ENCODE results near the gene RELT.

Gene RELT

DNA sequence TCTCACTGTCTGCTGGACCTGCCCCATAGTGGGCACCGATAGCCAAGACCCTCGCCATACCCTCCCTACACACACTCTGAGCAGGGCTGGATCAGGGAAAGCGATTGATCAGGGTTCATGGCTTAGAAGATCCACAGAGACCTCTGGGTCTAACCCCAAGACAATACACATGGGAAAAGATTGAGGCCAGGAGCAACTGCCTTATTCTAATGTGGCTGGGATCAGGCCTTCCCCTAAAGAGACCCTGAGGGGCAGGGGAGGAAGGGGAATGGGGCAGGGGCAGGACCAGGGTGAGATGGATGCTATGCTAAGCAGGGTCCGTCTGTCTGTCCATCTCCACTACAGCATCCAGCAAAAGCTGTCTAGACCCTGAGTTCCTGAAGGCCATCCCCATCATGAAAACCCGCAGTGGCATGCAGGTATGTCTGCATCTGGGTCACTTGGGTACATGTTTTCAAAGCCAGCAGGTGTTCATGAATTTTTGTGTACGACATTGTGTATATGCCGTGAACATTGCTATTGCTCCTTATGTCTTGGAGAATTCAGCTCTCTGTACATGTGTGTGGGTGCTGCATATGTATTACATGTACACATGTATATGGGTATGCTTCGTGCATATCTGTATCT lies 15.3 kb upstream of the RELT start:
- Histone ChIP-seq H3K9ac (ENCODE audit: low read length) (no peak overlapping the region), H4K20me1 (ENCODE audit: insufficient read depth, low read length) (no peaks in the 10 kb centered on the region), H2AFZ (ENCODE audit: low read length) (no peak overlapping the region), H3K4me2 (ENCODE audit: low read length) (no peak overlapping the region), H3F3A (ENCODE audit: insufficient read depth, low read length) (no peaks in the 10 kb centered on the region), H3K4me1 (ENCODE audit: insufficient read depth, low read length, severe bottlenecking) (peaks cover 7% of the 10 kb centered on the region), H3K4me3 (ENCODE audit: low read depth, low read length, poor library complexity, severe bottlenecking) (no peak overlapping the region), H3K36me3 (ENCODE audit: insufficient read depth, low read length) (no peaks in the 10 kb centered on the region), H3K27ac (ENCODE audit: low read depth, low read length, poor library complexity, severe bottlenecking) (no peak overlapping the region), H3K9me3 (ENCODE audit: low read length) (no peaks in the 10 kb centered on the region), H3K79me2 (ENCODE audit: insufficient read depth, low read length) (no peaks in the 10 kb centered on the region), H3K27me3 (ENCODE audit: insufficient read depth, low read length) (no peaks in the 10 kb centered on the region), H3K9me2 (ENCODE audit: low read depth, low read length) (no peaks in the 10 kb centered on the region)
- TF ChIP-seq, protein P1, sequence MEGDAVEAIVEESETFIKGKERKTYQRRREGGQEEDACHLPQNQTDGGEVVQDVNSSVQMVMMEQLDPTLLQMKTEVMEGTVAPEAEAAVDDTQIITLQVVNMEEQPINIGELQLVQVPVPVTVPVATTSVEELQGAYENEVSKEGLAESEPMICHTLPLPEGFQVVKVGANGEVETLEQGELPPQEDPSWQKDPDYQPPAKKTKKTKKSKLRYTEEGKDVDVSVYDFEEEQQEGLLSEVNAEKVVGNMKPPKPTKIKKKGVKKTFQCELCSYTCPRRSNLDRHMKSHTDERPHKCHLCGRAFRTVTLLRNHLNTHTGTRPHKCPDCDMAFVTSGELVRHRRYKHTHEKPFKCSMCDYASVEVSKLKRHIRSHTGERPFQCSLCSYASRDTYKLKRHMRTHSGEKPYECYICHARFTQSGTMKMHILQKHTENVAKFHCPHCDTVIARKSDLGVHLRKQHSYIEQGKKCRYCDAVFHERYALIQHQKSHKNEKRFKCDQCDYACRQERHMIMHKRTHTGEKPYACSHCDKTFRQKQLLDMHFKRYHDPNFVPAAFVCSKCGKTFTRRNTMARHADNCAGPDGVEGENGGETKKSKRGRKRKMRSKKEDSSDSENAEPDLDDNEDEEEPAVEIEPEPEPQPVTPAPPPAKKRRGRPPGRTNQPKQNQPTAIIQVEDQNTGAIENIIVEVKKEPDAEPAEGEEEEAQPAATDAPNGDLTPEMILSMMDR (IDR thresholded peaks at IDR 0.05; ENCODE audit: low read length): 0 out of 2 replicates have a peak, but pooled peaks have one; percentile 2
- no peak for TF ChIP-seq EZH2 (IDR thresholded peaks at IDR 0.05; ENCODE audit: borderline replicate concordance, low read length)

DNA sequence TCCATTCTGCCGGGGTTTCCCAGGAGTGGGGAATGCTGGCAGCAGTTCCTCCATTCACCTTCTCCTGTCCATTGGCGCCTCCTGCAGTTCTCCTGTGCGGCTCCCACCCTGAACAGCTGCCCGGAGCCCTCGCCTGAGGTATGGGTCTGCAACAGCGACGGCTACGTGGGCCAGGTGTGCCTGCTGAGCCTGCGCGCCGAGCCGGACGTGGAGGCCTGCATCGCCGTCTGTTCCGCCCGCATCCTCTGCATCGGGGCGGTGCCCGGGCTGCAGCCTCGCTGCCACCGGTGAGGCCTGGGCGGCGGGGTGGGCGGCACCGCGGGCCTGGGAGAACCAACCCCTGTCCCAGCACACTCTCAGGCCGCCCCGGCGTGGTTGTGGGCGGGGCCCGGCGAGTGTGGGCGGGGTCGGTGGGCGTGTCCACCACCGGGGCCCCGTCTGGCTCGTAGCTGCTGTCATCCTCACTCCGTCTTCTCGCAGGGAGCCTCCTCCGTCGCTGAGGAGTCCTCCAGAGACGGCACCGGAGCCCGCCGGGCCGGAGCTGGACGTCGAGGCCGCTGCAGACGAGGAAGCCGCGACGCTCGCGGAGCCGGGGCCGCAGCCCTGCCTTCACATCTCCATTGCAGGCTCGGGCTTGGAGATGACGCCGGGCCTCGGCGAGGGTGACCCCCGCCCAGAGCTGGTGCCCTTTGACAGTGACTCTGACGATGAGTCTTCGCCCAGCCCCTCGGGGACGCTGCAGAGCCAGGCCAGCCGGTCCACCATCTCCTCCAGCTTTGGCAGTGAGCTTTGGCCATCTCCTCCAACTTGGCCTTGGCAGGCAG lies 14.0 kb upstream of the RELT start:
- Histone ChIP-seq H3K9me3 (ENCODE audit: low read length) (no peaks in the 10 kb centered on the region), H3K4me1 (ENCODE audit: insufficient read depth, low read length, severe bottlenecking) (peaks cover 16% of the 10 kb centered on the region), H4K20me1 (ENCODE audit: insufficient read depth, low read length) (no peaks in the 10 kb centered on the region), H3K9me2 (ENCODE audit: low read depth, low read length) (no peaks in the 10 kb centered on the region), H2AFZ (ENCODE audit: low read length) (no peak overlapping the region), H3K27me3 (ENCODE audit: insufficient read depth, low read length) (no peaks in the 10 kb centered on the region), H3K79me2 (ENCODE audit: insufficient read depth, low read length) (no peaks in the 10 kb centered on the region), H3K4me3 (ENCODE audit: low read depth, low read length, poor library complexity, severe bottlenecking) (peak overlapping the region; percentile 19), H3K9ac (ENCODE audit: low read length) (no peak overlapping the region), H3K4me2 (ENCODE audit: low read length) (peak overlapping the region; percentile 41; the same call in 1 of the 2 replicates), H3F3A (ENCODE audit: insufficient read depth, low read length) (no peaks in the 10 kb centered on the region), H3K36me3 (ENCODE audit: insufficient read depth, low read length) (no peaks in the 10 kb centered on the region), H3K27ac (ENCODE audit: low read depth, low read length, poor library complexity, severe bottlenecking) (no peak overlapping the region)
- TF ChIP-seq EZH2 (IDR thresholded peaks at IDR 0.05; ENCODE audit: borderline replicate concordance, low read length): no peak
- TF ChIP-seq, protein P1 (IDR thresholded peaks at IDR 0.05; ENCODE audit: low read length): no peak

DNA sequence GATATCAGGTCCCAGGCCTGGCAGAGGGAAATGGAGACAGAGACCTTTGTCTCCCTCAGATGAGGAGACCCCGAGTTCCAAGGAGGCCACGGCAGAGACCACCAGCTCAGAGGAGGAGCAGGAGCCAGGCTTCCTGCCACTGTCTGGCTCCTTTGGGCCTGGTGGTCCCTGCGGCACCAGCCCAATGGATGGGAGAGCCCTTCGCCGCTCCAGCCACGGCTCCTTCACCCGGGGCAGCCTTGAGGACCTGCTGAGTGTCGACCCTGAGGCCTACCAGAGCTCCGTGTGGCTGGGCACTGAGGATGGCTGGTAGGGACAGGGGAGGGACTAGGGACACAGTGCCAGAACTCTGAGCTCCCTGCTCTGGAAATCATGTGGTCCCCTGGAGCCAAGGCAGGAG lies 13.1 kb upstream of the RELT start:
- TF ChIP-seq EZH2 (IDR thresholded peaks at IDR 0.05; ENCODE audit: borderline replicate concordance, low read length): no peak
- TF ChIP-seq, protein P1 (IDR thresholded peaks at IDR 0.05; ENCODE audit: low read length): no peak
- Histone ChIP-seq H3K36me3 (ENCODE audit: insufficient read depth, low read length) (no peaks in the 10 kb centered on the region), H3K27ac (ENCODE audit: low read depth, low read length, poor library complexity, severe bottlenecking) (no peak overlapping the region)

More for the DNA sequence above, 13.1 kb upstream of the RELT start:
- H3K4me3 ChIP-seq (ENCODE audit: low read depth, low read length, poor library complexity, severe bottlenecking): no peak overlapping the region
- H3K9me3 ChIP-seq (ENCODE audit: low read length): no peaks in the 10 kb centered on the region
- H3F3A ChIP-seq (ENCODE audit: insufficient read depth, low read length): no peaks in the 10 kb centered on the region
- H4K20me1 ChIP-seq (ENCODE audit: insufficient read depth, low read length): no peaks in the 10 kb centered on the region
- H2AFZ ChIP-seq (ENCODE audit: low read length): no peak overlapping the region
- no peak overlapping the region for H3K9ac ChIP-seq (ENCODE audit: low read length)
- H3K79me2 ChIP-seq (ENCODE audit: insufficient read depth, low read length): no peaks in the 10 kb centered on the region
- no peak overlapping the region for H3K4me2 ChIP-seq (ENCODE audit: low read length)
- H3K27me3 ChIP-seq (ENCODE audit: insufficient read depth, low read length): no peaks in the 10 kb centered on the region
- H3K9me2 ChIP-seq (ENCODE audit: low read depth, low read length): no peaks in the 10 kb centered on the region
- peaks cover 16% of the 10 kb centered on the region for H3K4me1 ChIP-seq (ENCODE audit: insufficient read depth, low read length, severe bottlenecking)
